ENCODE results near the gene PPP2R2C.

DNA sequence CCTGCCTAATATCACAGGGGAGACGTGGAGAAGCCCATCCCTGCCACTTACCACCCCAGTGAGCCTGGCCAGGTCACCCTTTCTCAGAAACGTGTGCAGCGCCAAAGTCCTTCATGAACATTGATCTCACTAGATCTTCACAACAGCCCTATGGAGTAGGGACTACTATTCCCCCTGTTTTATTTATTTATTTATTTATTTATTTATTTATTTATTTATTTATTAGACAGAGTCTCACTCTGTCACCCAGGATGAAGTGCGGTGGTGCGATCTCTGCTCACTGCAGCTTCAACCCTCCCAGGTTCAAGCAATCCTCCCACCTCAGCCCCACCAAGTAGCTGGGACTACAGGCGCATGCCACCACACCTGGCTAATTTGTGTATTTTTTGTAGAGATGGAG, 61.8 kb downstream of the PPP2R2C start:
- TF ChIP-seq EZH2 (IDR thresholded peaks at IDR 0.05; ENCODE audit: insufficient read depth, poor library complexity, severe bottlenecking) (no peak), EZH2phosphoT487 (IDR thresholded peaks at IDR 0.05; ENCODE audit: insufficient read depth, low read depth) (no peak)
